Measurements from ENCODE around the gene TMEM163.
"Not testable (repeated sequence)": the region's sequence is repeated elsewhere in the genome, so short reads cannot be mapped to it uniquely, and the experiment has no call there.

The TMEM163 gene

GRCh38 chr2:134718817-134719814 is at the start of gene TMEM163:
TSS of gene TMEM163 (minus strand) at chr2:134719000.
- no peak for DNase-seq

- no peak for DNase-seq
Measured at GRCh38 chr2:134766583-134766982, 47.8 kb upstream of the TMEM163 start.

- DNase-seq = no peak
Measured at GRCh38 chr2:134765987-134766386, 47.2 kb upstream of the TMEM163 start.

GRCh38 chr2:134764164-134764563 is 45.4 kb upstream of the TMEM163 start:
- no peak for DNase-seq

- DNase-seq = no peak
Measured at GRCh38 chr2:134763164-134763710, 44.4 kb upstream of the TMEM163 start.

GRCh38 chr2:134762508-134762907 is 43.7 kb upstream of the TMEM163 start:
- DNase-seq = no peak

- DNase-seq = no peak
Measured at GRCh38 chr2:134760385-134760784, 41.6 kb upstream of the TMEM163 start.

GRCh38 chr2:134758633-134759032 is 39.8 kb upstream of the TMEM163 start:
- DNase-seq = no peak

GRCh38 chr2:134751981-134752380 is 33.2 kb upstream of the TMEM163 start:
- DNase-seq = not testable (repeated sequence)

- DNase-seq = no peak
Measured at GRCh38 chr2:134745546-134745945, 26.7 kb upstream of the TMEM163 start.

- no peak for DNase-seq
Measured at GRCh38 chr2:134745023-134745422, 26.2 kb upstream of the TMEM163 start.

- peak; percentile 21 for DNase-seq
Measured at GRCh38 chr2:134739879-134740301, 21.1 kb upstream of the TMEM163 start.

- DNase-seq = no peak
Measured at GRCh38 chr2:134739236-134739878, 20.6 kb upstream of the TMEM163 start.

GRCh38 chr2:134738141-134738870 is 19.5 kb upstream of the TMEM163 start:
- DNase-seq = peak; percentile 18

- no peak for DNase-seq
Measured at GRCh38 chr2:134737671-134738070, 18.9 kb upstream of the TMEM163 start.

- peak; percentile 91 for DNase-seq
Measured at GRCh38 chr2:134736167-134736880, 17.5 kb upstream of the TMEM163 start.

GRCh38 chr2:134728163-134728562 is 9.4 kb upstream of the TMEM163 start:
- no peak for DNase-seq

- peak; percentile 36 for DNase-seq
Measured at GRCh38 chr2:134727385-134727784, 8.6 kb upstream of the TMEM163 start.

GRCh38 chr2:134726645-134727044 is 7.8 kb upstream of the TMEM163 start:
- no peak for DNase-seq

- DNase-seq = no peak
Measured at GRCh38 chr2:134725876-134726275, 7.1 kb upstream of the TMEM163 start.

- DNase-seq = no peak
Measured at GRCh38 chr2:134724341-134724740, 5.5 kb upstream of the TMEM163 start.

GRCh38 chr2:134723742-134724141 is 4.9 kb upstream of the TMEM163 start:
- DNase-seq = not testable (repeated sequence)
